ENCODE results near the gene KRTAP6-3. TPM values are rescaled to one million over a fixed set of nuclear protein-coding genes. Genes with fewer than 3 reads are reported as not detected.

KRTAP6-3 gene
- total RNA-seq, 2 experiments from 2014 or later = not detected

DNA sequence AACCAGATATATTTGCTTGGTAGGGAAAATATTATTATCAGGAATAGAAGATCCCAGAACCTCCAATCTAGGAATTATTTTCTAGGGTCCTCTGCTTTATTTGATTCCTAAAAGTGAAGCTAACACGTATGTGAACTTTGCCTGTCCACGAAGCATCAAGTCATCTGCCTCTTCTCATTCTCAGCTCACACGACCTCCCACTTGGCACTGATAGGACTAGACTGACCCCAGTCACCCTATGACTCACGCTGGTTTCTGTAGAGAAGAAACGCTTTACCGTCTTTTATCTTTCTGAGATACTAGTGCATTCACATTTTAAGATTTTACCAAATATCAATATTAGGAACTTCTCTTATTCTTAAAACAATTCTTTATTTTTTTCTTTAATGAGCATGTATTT is 29.2 kb upstream of the KRTAP6-3 start:
- no peaks in the 10 kb centered on the region for H3K36me3 Mint-ChIP-seq (ENCODE audit: low read depth)
- POLR2A ChIA-PET = no interaction called here

DNA sequence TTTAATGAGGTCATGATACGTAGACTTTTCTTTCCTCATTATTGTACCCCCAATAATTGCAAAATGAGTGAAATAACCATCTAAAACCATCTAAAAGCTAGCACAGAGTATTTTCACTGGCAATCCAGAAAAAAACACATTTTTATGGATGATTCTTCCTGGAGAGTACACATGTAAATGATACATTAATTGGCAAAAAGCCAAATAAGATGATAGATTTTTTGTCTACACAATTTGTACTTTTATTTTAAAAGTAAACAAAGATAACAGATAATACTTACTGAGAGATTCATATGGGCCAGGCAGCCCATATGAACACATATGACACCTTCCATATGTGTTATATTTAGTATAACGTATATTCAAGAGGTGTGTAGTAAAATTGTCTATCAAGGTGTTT is 28.6 kb upstream of the KRTAP6-3 start:
- ATAC-seq (no peak), DNase-seq (no peak)
- TF ChIP-seq, protein P1, sequence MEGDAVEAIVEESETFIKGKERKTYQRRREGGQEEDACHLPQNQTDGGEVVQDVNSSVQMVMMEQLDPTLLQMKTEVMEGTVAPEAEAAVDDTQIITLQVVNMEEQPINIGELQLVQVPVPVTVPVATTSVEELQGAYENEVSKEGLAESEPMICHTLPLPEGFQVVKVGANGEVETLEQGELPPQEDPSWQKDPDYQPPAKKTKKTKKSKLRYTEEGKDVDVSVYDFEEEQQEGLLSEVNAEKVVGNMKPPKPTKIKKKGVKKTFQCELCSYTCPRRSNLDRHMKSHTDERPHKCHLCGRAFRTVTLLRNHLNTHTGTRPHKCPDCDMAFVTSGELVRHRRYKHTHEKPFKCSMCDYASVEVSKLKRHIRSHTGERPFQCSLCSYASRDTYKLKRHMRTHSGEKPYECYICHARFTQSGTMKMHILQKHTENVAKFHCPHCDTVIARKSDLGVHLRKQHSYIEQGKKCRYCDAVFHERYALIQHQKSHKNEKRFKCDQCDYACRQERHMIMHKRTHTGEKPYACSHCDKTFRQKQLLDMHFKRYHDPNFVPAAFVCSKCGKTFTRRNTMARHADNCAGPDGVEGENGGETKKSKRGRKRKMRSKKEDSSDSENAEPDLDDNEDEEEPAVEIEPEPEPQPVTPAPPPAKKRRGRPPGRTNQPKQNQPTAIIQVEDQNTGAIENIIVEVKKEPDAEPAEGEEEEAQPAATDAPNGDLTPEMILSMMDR (IDR thresholded peaks at IDR 0.05) = no peak
- Mint-ChIP-seq H3K36me3 (ENCODE audit: low read depth) (no peaks in the 10 kb centered on the region), H3K27me3 (no peaks in the 10 kb centered on the region), H3K4me1 (ENCODE audit: low read depth) (no peaks in the 10 kb centered on the region), H3K9me3 (no peaks in the 10 kb centered on the region), H3K4me3 (no peak overlapping the region), H3K27ac (no peak overlapping the region)
- intact Hi-C loops (cut with micrococcal nuclease) = no loop called here
- POLR2A ChIA-PET = no interaction called here
- CTCF ChIA-PET = no interaction called here

More for the DNA sequence above, 29.2 kb upstream of the KRTAP6-3 start:
- intact Hi-C loops (cut with micrococcal nuclease) = no loop called here
- H3K27ac Mint-ChIP-seq = no peak overlapping the region
- TF ChIP-seq, protein P1 (IDR thresholded peaks at IDR 0.05) = no peak
- H3K4me1 Mint-ChIP-seq (ENCODE audit: low read depth) = no peaks in the 10 kb centered on the region
- H3K9me3 Mint-ChIP-seq = no peaks in the 10 kb centered on the region
- ATAC-seq (no peak), DNase-seq (no peak)
- no peak overlapping the region for H3K4me3 Mint-ChIP-seq
- no peaks in the 10 kb centered on the region for H3K27me3 Mint-ChIP-seq
- CTCF ChIA-PET = no interaction called here

DNA sequence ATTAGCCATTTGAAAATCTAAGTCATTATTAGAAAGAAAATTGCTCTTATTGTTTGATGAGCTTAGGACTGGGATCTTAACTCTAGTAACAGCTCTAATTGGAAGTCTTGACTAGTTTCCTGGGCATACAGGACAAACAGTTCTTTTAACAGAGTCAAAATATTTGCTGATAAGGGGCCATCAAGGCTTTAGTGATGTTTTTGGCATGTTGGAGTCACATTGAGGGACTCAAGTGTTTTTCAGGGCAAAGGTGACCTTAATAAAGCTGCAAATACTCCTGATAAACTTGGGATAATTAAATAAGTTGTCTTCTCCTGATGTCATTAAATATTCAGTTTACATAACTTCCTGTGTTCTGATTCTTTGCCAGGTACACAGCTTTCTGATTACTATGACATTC is 24.6 kb upstream of the KRTAP6-3 start:
- intact Hi-C loops (cut with micrococcal nuclease) = no loop called here
- ATAC-seq (no peak), DNase-seq (no peak)
- Mint-ChIP-seq H3K4me1 (ENCODE audit: low read depth) (no peaks in the 10 kb centered on the region), H3K27me3 (no peaks in the 10 kb centered on the region), H3K4me3 (no peak overlapping the region), H3K36me3 (ENCODE audit: low read depth) (no peaks in the 10 kb centered on the region), H3K9me3 (no peaks in the 10 kb centered on the region), H3K27ac (no peak overlapping the region)
- TF ChIP-seq, protein P1 (IDR thresholded peaks at IDR 0.05) = no peak
- POLR2A ChIA-PET = no interaction called here
- CTCF ChIA-PET = no interaction called here

GRCh38 chr21:30577766-30578165 is 14.5 kb upstream of the KRTAP6-3 start:
- Mint-ChIP-seq H3K27ac (no peak overlapping the region), H3K27me3 (no peaks in the 10 kb centered on the region), H3K4me3 (no peak overlapping the region), H3K9me3 (no peaks in the 10 kb centered on the region), H3K36me3 (ENCODE audit: low read depth) (no peaks in the 10 kb centered on the region), H3K4me1 (ENCODE audit: low read depth) (no peaks in the 10 kb centered on the region)
- ATAC-seq (no peak), DNase-seq (no peak)
- POLR2A ChIA-PET = no interaction called here
- CTCF ChIA-PET = no interaction called here
- TF ChIP-seq, protein P1 (IDR thresholded peaks at IDR 0.05) = no peak
- intact Hi-C loops (cut with micrococcal nuclease) = no loop called here

- Mint-ChIP-seq H3K9me3 (no peaks in the 10 kb centered on the region), H3K36me3 (ENCODE audit: low read depth) (no peaks in the 10 kb centered on the region), H3K4me1 (ENCODE audit: low read depth) (no peaks in the 10 kb centered on the region), H3K27ac (no peak overlapping the region), H3K27me3 (no peaks in the 10 kb centered on the region), H3K4me3 (no peak overlapping the region)
- TF ChIP-seq, protein P1 (IDR thresholded peaks at IDR 0.05) = no peak
- intact Hi-C loops (cut with micrococcal nuclease) = no loop called here
- DNase-seq (no peak), ATAC-seq (no peak)
- POLR2A ChIA-PET = no interaction called here
- CTCF ChIA-PET = interaction anchor here (0.6 kb wide), 1 partner anchor 75 kb away, joined by 3 read pairs; no protein-coding TSS in a partner anchor
These were observed 12.9 kb upstream of the KRTAP6-3 start for GRCh38 chr21:30579346-30579745.

Measured in activated CD8-positive, alpha-beta T cell treated with anti-CD3 and anti-CD28 coated beads for 36 hours (primary cell).